ENCODE data around the gene NUMB.

Gene NUMB

DNA sequence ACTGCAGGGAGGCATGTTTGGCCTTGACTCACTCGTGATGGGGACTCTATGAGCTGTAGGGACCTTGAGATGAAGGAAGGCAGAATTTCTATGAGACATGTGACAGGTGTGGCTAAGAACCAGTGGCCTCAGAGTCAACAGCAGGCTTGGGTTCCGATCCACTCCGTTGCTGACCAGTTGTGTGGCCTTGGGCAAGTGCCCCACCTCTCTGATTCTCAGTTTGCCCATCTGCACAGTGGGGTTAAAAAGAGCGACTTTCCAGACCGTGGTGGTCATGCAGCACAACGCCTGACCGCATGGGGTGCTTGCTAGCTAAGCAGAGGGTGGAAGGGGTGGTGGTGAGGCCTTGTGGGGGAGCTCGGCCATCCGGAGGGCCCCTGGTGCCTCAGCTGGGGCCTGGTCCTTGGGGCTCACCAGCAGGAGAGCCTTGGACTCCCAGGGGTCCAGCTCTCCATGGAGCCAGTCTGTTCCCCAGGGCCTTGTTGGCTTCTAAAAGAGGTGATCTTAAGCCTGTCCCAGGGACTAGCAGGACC, 202.6 kb downstream of the NUMB start:
- DNase-seq = no peak

DNA sequence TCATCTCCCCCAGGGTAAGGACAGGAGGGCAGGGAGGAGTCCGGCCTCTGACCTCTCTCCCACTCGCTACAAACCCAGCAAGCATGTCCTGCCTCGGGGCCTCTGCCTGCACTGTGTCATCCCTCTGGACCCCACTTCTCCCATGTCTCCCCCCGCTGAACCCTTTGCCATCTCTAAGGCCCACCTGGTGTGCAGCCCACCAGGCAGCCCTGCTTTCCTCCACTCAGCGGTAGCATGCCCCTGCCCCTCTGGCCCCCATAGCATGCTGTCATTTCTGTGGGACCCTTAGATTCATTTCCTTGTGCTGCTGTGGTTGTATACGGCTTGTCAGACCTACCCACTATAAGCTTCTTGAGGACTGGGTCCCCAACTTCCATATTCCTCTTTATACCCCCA, 203.3 kb downstream of the NUMB start:
- DNase-seq = no peak

DNA sequence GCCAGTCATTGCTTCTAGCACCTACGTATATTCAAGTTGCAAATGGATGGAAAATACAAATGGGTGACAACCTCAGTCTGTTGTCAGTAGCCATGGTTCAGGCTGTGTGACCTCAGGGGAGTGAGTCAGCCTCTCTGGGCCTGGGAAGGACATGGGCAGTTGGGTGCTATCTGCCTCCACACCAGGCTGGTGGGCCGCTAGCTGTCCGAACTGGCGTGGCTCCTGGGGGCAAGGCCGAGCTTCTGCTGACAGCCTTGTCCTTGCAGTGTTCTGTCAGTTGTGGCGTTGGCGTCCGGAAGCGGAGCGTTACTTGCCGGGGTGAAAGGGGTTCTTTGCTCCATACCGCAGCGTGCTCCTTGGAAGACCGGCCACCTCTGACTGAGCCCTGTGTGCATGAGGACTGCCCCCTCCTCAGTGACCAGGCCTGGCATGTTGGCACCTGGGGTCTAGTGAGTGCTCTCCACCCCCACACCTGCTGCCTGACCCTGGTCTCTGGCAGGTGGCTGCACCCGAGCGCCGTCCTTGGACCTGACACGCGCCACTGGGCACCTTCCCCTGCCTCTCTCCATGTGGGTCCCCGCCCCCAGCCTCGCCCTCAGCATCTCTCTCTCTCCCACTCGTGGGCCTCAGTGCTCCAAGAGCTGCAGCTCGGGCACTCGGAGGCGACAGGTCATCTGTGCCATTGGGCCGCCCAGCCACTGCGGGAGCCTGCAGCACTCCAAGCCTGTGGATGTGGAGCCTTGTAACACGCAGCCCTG, 203.9 kb downstream of the NUMB start:
- no peak for DNase-seq

DNA sequence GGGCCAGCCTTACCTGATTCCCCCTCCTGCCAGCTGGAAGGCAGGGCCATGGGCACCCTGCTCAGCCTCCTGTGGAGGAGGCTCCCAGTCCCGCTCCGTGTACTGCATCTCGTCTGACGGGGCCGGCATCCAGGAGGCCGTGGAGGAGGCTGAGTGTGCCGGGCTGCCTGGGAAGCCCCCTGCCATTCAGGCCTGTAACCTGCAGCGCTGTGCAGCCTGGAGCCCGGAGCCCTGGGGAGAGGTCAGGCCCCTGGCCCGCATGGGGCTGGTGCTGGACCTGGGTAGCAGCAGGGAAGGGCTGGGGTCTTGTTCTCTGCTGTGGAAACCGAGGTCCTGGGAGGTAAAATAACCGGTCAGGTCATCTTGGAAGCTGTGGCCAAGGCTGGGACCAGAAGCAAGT, 204.6 kb downstream of the NUMB start:
- no peak for DNase-seq

DNA sequence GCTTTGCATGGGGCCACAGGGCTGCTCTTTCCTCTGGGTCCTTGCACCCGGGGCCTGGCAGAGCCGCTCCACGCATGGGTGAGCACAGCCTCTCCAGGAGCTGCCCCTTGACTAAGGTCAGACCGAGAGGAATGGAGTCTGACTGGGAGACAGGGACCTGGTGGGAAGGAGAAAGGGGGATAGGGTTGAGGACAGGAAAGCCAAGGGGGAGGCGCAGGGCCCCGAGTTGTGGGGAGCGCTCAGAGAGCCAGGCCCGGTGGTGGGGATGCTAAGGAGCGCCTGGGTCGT, 205.1 kb downstream of the NUMB start:
- DNase-seq = no peak

DNA sequence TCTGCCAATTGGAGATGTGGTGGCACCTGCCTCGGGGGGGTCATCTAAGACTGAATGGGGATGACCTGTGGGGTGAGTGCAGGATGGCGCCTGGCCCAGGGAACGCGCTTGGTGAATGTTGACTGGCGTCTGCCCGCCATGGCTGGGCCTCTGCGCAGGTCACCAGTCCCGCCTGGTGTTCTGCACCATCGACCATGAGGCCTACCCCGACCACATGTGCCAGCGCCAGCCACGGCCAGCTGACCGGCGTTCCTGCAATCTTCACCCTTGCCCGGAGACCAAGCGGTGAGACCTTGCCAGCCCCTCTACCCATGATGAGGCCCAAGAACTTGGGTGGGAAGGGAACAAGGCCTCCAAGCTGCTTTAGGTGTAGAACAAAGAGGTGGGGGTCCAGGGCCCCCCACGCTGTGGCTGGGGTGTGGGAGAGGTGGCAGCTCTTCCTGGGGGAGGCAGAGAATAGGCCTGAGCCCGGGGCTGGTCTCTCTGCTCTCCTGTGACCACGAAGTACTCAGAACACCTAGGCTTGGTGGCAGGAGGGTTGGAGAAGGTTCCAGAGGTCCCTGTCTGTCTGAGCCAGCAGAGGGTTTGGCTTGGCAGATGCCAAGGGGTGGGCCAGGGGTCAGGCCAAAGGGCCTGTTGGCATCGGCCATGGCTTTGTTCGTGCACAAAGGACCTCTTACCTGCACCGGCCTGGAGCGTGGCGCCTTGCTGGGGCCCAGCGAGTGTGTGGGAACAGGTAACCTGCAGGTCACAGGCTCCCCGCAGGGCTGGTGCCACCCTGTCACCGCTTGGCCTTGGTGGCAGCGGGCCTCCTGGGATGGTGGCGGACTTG, 205.6 kb downstream of the NUMB start:
- no peak for DNase-seq

DNA sequence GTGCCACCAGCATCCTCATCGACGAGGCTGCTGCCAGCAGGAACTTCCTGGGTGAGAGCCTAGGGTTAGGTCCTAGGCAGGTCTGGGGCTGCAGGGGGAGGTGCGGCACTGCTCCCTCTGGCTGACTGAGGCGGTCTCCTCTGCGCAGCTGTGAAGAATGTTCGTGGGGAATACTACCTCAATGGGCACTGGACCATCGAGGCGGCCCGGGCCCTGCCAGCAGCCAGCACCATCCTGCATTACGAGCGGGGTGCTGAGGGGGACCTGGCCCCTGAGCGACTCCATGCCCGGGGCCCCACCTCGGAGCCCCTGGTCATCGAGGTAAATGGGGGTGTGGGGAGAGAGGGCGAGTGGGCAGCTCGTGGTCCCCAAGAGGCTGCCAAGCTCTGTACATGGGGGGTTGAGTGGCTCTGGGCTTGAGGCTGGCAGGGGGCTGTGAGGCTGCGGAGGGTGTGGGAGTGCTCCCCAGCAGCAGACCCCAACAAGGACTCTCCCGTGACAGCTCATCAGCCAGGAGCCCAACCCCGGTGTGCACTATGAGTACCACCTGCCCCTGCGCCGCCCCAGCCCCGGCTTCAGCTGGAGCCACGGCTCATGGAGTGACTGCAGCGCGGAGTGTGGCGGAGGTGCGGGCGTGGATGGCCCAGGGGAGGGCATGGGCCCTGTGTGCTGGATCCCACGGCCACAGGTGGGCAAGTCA, 206.7 kb downstream of the NUMB start:
- DNase-seq = no peak

DNA sequence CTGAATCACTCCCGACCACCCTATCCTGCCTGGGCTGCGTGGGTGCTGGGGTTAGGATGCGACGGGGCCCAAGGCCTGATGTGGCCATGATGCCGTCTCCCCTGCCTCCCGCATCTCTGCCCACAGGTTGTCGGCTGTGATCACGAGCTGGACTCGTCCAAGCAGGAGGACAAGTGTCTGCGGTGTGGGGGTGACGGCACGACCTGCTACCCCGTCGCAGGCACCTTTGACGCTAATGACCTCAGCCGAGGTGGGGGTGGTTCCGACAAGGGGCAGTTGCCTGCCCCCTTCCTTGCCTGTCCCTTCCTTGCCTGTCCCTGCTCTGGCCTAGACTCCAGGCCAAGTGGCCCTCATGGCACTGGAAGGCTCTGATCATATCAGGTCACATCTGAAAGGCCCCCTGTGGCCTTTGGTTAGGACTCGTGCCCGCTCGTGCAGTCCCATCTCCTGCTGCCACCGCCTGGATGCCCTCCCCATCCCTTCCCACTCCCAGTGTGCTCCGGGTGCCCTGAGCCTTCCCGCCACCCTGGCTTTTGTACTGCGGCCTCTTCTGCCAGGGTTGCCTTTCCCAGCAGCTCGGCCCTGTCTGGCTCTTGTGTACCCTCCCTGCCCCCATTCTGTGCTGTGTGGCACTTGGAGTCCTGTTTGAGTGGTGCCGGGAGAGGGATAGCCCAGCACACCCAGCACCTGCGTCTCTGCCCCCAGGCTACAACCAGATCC, 207.4 kb downstream of the NUMB start:
- no peak for DNase-seq

DNA sequence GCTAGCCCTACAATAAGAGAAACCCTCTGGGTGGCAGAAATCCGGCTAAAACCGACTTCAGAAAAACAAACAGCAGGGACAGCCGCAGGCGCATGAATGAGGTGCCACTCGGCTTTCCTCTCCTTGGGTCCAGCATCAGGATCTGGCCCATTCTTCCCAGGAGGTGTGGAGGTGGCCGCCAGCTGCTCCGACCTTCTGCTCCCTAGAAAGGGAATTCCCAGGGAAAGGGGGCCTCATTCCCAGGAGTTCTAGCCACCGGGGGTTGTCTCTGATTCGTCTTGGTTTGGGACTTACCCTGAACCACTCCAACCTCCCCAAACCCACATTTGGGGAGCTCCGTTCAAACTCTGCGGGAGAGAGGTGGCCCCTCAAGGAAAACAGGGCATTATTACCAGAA, 208.0 kb downstream of the NUMB start:
- DNase-seq = no peak

DNA sequence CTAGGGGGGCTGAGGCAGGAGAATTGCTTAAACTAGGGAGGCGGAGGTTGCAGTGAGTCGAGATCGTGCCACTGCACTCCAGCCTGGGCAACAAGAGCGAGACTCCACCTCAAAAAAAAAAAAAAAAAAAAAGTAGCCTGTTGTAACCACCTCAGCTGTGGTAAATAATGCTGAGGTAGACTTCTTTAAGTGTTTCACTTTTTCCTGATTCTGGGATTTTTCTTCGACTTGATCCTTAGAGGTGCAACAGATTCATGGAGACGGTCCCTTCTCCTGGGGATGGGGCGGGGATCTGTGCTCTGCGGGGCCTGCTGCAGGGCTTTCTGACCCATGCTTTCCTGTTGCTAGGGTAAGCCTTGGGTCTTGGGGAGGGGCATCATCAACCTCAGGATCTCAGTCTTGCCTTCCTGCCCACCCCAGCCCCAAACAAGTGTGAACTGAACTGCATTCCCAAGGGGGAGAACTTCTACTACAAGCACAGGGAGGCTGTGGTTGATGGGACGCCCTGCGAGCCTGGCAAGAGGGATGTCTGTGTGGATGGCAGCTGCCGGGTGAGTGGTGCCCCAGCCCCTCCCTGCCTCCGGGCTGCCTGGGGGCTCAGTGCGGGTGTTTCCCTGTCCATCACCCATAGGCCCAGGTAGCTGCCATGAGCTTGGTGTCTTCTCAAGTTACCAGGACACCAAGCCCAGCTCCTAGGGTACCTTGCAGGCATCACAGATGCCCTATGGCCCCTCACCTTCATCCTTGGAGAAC, 208.6 kb downstream of the NUMB start:
- no peak for DNase-seq

DNA sequence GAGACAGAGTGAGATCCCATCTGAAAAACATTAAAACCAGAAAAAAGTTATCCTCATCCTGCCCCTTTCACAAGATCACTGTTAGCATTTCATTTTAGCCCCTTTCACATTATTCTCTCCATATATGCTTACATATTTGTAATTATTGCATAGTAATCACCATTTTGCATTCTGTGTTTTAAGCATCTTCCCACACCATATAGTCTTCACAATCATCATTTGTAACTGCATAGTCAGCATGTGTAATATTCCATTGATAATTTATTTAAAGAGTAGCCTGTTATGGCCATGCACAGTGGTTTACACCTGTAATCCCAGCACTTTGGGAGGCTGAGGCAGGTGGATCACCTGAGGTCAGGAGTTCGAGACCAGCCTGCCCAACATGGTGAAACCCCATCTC, 209.2 kb downstream of the NUMB start:
- no peak for DNase-seq

DNA sequence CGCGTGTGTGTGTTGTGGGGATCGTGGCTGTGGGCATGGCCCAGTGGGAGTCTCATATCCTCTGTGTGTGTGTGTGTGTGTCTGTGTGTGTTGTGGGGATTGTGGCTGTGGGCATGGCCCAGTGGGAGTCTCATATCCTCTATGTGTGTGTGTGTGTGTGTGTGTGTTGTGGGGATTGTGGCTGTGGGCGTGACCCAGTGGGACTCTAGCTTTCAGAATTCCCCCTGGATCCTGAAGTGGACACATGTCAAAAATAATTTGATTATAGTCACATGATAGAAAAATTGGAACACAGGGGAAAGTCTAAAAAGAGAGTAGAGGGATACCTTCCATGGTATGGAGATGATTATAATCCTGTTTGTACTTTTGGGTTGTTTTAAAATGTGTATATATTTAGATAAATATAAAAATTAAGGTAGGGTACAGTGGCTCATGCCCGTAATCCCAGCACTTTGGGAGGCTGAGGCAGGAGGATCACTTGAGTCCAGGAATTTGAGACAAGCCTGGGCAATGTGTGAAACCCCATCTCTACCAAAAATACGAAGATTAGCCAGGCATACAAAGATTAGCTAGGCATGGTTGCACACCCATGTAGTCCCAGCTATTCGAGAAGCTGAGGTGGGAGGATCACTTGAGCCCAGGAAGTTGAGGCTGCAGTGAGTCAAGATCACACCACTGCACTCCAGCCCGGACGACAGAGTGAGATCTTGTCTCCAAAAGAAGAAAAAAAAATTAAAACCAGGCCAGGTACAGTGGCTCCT, 210.1 kb downstream of the NUMB start:
- DNase-seq = no peak

DNA sequence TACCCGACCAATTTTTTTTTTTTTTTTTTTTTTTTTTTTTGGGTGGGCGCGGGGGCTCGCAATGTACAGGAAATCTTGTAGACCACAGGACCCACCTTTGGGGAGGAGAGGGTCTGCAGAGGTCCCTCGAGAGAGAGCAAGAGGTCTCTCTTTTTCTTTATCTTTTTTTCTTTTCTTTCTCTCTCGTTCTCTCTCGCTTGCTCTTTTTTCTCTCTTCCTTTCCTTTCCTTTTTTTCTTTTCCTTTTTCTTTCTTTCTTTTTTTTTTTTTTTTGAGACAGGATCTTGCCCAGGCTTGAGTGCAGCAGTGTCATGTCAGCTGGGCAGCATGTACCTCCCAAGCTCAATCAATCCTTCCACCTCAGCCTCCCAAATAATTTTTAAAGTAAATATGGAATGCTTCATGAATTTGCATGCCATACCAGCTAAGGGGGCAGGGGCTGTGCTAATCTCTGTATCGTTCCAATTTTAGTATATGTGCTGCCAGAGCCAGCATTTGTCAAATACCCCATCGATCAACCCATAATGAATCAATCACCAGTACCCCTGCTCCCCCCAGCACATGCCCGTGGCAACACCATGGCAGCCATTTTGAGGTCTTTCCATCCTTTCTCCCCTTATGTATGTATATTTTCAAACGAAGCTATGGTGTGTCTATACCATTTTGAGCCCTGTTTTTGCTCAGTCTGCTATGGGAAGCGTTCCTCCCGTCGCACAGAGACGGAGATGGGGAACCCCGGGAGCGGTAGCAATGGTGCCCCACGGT, 211.8 kb downstream of the NUMB start:
- no peak for DNase-seq

DNA sequence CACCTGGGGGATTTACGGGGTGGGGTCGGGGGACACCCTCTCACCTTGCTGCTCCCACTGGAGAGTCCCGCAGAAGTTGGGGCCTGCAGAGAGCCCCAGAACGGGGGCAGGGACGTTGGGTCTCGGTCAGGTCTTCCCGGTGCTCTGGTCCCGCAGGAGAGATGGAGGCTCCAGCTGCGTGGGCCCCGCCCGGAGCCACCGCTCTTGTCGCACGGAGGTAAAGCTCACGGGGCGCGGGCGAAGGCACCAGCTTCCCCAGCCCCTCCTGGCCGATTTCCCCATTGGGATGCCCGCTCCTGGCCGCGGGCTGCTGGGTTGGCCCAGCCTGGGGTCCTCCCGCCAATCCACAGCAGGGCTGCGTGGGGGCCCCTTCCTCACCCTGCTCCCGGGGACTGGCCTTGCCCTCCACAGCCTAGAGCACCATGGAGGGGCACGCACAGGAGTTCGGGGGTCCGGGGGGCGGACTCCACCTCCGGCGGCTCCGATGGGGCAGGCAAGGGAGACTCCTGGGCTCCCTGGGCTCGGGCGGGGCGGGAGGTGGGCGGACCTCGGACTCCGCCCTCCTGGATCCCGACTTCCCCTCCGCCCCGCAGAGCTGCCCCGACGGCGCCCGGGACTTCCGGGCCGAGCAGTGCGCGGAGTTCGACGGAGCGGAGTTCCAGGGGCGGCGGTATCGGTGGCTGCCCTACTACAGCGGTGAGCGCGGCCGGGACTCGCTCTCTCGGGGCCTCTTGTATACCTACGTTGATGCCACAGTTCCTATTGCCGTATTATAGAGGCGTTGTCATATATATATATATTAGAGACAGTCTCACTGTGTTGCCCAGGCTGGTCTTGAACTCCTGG, 212.6 kb downstream of the NUMB start:
- DNase-seq = peak; percentile 68

DNA sequence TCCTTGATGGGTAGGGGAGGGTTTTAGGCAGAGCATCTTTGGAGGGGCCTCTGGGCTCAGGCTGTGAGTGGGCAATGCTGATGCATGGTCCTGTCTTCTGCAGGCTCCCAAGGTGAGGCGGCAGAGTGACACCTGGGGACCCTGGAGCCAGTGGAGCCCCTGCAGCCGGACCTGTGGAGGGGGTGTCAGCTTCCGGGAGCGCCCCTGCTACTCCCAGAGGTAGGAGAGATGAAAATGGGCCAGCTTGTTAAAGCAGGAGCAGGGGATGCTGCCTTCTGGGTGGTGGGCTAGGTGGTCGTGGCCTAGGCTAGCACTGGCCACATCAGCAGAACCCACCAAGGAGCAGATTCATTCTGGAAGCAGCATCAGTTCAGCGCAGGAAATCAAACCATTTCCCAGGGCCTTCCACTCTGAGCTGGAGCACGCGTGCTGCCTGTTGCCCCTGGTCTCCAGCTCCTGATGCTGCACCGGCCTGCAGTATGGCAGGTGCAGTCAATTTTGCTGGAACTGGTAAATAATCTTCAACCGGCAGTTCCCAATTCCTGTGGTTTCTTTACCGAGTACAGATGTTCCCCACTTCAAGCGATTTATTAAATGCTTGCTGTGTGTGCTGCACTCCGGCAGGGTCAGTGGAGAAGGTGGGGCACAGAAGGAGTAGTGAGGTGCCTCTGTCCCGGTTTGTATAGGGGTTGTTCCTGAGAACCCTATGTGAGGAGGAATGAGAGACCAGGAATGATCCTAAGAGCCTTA, 213.6 kb downstream of the NUMB start:
- no peak for DNase-seq

DNA sequence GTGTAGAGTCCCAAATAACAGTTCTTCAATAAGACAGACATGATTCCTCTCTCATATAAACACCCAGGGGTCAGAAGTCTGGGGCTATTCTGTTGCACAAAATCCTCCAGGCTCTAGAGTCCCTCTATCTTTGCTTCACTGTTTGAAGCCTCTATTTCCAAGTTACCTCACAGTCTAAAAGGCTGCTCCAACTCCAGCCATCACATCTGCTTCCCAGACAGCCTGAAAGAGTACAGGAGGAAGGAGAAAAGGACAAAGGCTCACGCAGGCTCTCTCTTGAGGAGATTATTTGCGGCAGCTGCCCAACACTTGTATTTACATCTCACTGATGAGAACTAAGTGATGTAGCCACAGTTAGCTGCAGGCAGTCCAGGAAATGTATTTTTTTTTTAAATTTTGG, 214.6 kb downstream of the NUMB start:
- no peak for DNase-seq

DNA sequence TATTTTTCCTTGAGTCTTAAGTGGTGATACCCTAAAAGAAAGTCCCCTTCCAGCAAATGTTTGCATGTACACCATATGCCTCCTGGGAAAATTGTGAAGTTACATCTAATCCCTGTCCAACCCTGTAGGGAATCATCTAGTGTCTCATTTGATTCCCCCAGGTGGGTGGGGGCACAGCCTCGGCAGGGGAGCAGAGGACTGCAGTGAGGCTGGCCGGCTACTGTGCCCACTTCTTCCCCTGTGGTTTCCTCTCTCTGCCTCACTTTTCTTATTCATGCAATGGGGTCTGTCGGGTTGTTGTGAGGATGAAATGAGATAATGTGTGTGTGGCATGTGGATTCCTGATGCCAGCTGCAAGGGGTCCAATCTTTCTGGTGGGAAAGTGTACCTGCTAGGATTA, 215.0 kb downstream of the NUMB start:
- no peak for DNase-seq

DNA sequence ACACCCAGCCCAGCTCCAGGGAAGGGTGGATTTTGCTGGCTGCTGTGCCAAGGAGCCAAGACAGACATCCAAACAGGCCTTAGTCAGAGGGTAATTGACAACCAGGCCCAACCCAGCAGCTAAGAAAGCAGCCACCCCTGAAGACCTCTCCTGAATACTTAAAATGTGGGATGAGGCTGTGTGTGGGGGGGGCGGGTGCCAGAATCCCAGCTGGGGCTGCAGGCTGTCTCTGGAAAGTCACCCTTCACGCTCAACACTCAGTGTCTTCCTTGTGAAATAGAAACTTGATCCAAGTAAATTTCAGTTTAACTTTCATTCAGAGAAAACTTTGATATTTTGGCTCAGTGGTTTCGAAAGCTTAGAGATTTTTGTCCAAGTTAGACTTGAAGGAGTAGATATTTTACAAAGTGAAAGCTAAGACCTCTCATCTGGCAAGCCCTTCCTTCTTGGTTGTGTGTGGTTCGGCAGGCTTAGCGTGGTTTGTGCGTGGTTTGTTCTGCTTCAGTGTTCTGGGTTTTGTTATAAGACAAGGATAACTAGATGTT, 215.9 kb downstream of the NUMB start:
- no peak for DNase-seq

Data from left hindlimb (tissue), 1 donor.